ENCODE results near the gene PRKCZ. TPM values are rescaled to one million over a fixed set of nuclear protein-coding genes. Genes with fewer than 3 reads are reported as not detected.
"Not testable (repeated sequence)": the region's sequence is repeated elsewhere in the genome, so short reads cannot be mapped to it uniquely, and the experiment has no call there.

PRKCZ gene
- total RNA-seq, 1 donor from 2014 or later = 17.9 TPM

- Histone ChIP-seq H3K36me3 (no peaks in the 10 kb centered on the region), H3K4me1 (no peaks in the 10 kb centered on the region), H3K27ac (no peak overlapping the region), H3K27me3 (no peaks in the 10 kb centered on the region), H3K4me3 (no peak overlapping the region), H3K9me3 (no peaks in the 10 kb centered on the region)
- DNase-seq (ENCODE audit: extremely low spot score in 2 of 2) = no peak
- intact Hi-C loops (cut with DNase I) = no loop called here
- TF ChIP-seq POLR2AphosphoS5 (IDR thresholded peaks at IDR 0.05; ENCODE audit: insufficient read depth in 1 of 2, low read depth in 1 of 2) (no peak), POLR2A (IDR thresholded peaks at IDR 0.05) (no peak)
- TF ChIP-seq, protein P1, sequence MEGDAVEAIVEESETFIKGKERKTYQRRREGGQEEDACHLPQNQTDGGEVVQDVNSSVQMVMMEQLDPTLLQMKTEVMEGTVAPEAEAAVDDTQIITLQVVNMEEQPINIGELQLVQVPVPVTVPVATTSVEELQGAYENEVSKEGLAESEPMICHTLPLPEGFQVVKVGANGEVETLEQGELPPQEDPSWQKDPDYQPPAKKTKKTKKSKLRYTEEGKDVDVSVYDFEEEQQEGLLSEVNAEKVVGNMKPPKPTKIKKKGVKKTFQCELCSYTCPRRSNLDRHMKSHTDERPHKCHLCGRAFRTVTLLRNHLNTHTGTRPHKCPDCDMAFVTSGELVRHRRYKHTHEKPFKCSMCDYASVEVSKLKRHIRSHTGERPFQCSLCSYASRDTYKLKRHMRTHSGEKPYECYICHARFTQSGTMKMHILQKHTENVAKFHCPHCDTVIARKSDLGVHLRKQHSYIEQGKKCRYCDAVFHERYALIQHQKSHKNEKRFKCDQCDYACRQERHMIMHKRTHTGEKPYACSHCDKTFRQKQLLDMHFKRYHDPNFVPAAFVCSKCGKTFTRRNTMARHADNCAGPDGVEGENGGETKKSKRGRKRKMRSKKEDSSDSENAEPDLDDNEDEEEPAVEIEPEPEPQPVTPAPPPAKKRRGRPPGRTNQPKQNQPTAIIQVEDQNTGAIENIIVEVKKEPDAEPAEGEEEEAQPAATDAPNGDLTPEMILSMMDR (IDR thresholded peaks at IDR 0.05) = no peak
Observed at GRCh38 chr1:2146836-2147517, 96.8 kb downstream of the PRKCZ start.

DNA sequence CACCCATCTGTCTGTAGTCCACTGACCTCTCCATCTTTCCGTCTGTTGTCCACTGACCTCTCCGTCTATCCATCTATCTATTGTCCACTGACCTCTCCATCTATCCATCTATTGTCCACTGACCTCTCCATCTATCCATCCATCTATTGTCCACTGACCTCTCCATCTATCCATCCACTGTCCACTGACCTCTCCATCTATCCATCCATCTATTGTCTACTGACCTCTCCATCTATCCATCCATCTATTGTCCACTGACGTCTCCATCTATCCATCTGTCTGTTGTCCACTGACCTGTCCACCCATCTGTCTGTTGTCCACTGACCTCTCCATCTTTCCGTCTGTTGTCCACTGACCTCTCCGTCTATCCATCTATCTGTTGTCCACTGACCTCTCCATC, 97.7 kb downstream of the PRKCZ start:
- H3K36me3 ChIP-seq; intact Hi-C loops (cut with DNase I); H3K27ac ChIP-seq; DNase-seq (ENCODE audit: extremely low spot score in 2 of 2); H3K9me3 ChIP-seq; H3K4me3 ChIP-seq; H3K4me1 ChIP-seq; H3K27me3 ChIP-seq: not testable (repeated sequence)

DNA sequence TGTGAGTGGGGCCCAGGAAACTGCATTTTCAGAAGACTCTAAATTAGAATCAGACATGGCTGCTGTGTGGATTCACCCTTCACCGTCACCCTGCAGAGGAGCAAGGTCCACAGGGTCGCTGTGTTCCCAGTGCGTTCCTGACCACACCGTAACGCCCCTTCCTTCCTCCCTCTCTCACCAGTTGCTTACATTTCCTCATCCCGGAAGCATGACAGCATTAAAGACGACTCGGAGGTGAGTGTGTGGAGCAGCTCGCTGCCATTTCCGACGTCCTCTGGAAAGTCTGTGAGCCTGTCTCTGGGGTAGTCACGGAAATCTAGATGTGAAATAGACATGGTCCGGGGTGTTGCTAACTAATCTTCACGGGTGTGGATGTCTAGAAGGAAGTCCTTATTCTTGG, 98.5 kb downstream of the PRKCZ start:
- TF ChIP-seq POLR2AphosphoS5 (IDR thresholded peaks at IDR 0.05; ENCODE audit: insufficient read depth in 1 of 2, low read depth in 1 of 2) (no peak), POLR2A (IDR thresholded peaks at IDR 0.05) (no peak)
- TF ChIP-seq, protein P1 (IDR thresholded peaks at IDR 0.05) = no peak
- DNase-seq (ENCODE audit: extremely low spot score in 2 of 2) = no peak
- no peak overlapping the region for H3K27ac ChIP-seq
- intact Hi-C loops (cut with DNase I) = no loop called here
- H3K36me3 ChIP-seq = no peaks in the 10 kb centered on the region
- H3K4me3 ChIP-seq = no peak overlapping the region
- no peaks in the 10 kb centered on the region for H3K9me3 ChIP-seq
- H3K4me1 ChIP-seq = no peaks in the 10 kb centered on the region
- no peaks in the 10 kb centered on the region for H3K27me3 ChIP-seq

DNA sequence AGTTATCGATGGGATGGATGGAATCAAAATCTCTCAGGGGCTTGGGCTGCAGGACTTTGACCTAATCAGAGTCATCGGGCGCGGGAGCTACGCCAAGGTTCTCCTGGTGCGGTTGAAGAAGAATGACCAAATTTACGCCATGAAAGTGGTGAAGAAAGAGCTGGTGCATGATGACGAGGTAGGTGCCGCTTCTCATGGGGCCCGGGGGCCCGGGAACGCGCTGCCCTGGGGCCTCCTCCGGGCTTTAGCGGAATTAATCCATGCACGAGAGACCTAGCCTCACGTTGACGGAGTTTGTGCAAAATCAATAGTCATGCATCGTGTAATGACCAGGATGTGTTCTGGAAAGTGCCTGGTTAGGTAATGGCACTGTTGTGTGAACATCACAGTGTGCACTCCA, 100.6 kb downstream of the PRKCZ start:
- H3K27ac ChIP-seq = no peak overlapping the region
- no peaks in the 10 kb centered on the region for H3K4me1 ChIP-seq
- H3K27me3 ChIP-seq = no peaks in the 10 kb centered on the region
- intact Hi-C loops (cut with DNase I) = no loop called here
- no peak overlapping the region for H3K4me3 ChIP-seq
- no peak for DNase-seq (ENCODE audit: extremely low spot score in 2 of 2)
- no peaks in the 10 kb centered on the region for H3K36me3 ChIP-seq
- no peaks in the 10 kb centered on the region for H3K9me3 ChIP-seq
- TF ChIP-seq POLR2AphosphoS5 (IDR thresholded peaks at IDR 0.05; ENCODE audit: insufficient read depth in 1 of 2, low read depth in 1 of 2) (no peak), POLR2A (IDR thresholded peaks at IDR 0.05) (no peak)
- TF ChIP-seq, protein P1 (IDR thresholded peaks at IDR 0.05) = no peak

DNA sequence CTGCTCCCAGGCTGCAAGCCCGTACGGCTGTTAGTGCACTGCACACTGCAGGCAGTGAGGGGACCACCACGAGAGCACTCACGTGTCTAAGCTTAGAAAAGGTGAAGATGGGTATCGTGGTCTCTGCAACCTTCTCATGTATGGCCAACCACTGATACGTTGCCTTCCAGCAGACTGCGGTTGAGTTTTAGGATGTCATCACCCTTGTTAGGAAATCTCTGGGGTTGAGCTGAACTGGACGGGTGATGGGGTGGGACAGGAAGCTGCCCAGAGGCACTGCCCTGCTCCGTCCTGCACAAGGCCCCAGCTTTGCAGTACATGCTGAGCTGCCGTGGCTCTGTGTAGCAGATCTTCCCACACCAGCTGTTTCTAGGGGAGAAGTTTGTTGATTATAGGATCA, 101.0 kb downstream of the PRKCZ start:
- intact Hi-C loops (cut with DNase I) = no loop called here
- Histone ChIP-seq H3K27me3 (no peaks in the 10 kb centered on the region), H3K4me3 (no peak overlapping the region), H3K27ac (no peak overlapping the region), H3K9me3 (no peaks in the 10 kb centered on the region), H3K36me3 (no peaks in the 10 kb centered on the region), H3K4me1 (no peaks in the 10 kb centered on the region)
- DNase-seq (ENCODE audit: extremely low spot score in 2 of 2) = no peak
- TF ChIP-seq POLR2AphosphoS5 (IDR thresholded peaks at IDR 0.05; ENCODE audit: insufficient read depth in 1 of 2, low read depth in 1 of 2) (no peak), POLR2A (IDR thresholded peaks at IDR 0.05) (no peak)
- TF ChIP-seq, protein P1 (IDR thresholded peaks at IDR 0.05) = no peak

Measured in vagina (tissue), 2 donors.